GM18499 (cell line): ENCODE data around the gene SSPN.
A peak's percentile ranks its signal among the peaks of the same experiment; 100 is the strongest.

Experiments
- ATAC-seq: cut with Tn5 transposase; IDR thresholded peaks from one replicate; pipeline ENCODE4 v1.9.1; 2021; ENCODE audit warnings: moderate number of reproducible peaks; ENCODE audit not compliant: insufficient read depth, unreplicated experiment

Gene SSPN

GRCh38 chr12:26252946-26253345 is 57.6 kb downstream of the SSPN start:
- ATAC-seq: no peak

GRCh38 chr12:26255893-26256645 is 60.7 kb downstream of the SSPN start:
- no peak for ATAC-seq

- ATAC-seq: no peak
Measured at GRCh38 chr12:26264215-26264838, 69.0 kb downstream of the SSPN start.

- no peak for ATAC-seq
Measured at GRCh38 chr12:26265606-26266005, 70.2 kb downstream of the SSPN start.

GRCh38 chr12:26266881-26267280 is 71.5 kb downstream of the SSPN start:
- ATAC-seq: no peak

- ATAC-seq: no peak
Measured at GRCh38 chr12:26268841-26269561, 73.6 kb downstream of the SSPN start.

- no peak for ATAC-seq
Measured at GRCh38 chr12:26269562-26270284, 74.3 kb downstream of the SSPN start.

- ATAC-seq: no peak
Measured at GRCh38 chr12:26271024-26271423, 75.7 kb downstream of the SSPN start.

GRCh38 chr12:26271889-26272492 is 76.6 kb downstream of the SSPN start:
- no peak for ATAC-seq

GRCh38 chr12:26272851-26273250 is 77.5 kb downstream of the SSPN start:
- ATAC-seq: no peak

GRCh38 chr12:26273811-26274210 is 78.4 kb downstream of the SSPN start:
- no peak for ATAC-seq

GRCh38 chr12:26274441-26275312 is 79.3 kb downstream of the SSPN start:
- peak; percentile 94 for ATAC-seq

- no peak for ATAC-seq
Measured at GRCh38 chr12:26275313-26276131, 80.1 kb downstream of the SSPN start.

GRCh38 chr12:26276709-26277108 is 81.3 kb downstream of the SSPN start:
- no peak for ATAC-seq

- no peak for ATAC-seq
Measured at GRCh38 chr12:26277506-26278246, 82.3 kb downstream of the SSPN start.

GRCh38 chr12:26278266-26278665 is 82.9 kb downstream of the SSPN start:
- ATAC-seq: no peak

GRCh38 chr12:26278666-26279065 is 83.3 kb downstream of the SSPN start:
- ATAC-seq: no peak

GRCh38 chr12:26279091-26279490 is 83.7 kb downstream of the SSPN start:
- no peak for ATAC-seq
